ENCODE results near the gene FOXC1. TPM values are rescaled to one million over a fixed set of nuclear protein-coding genes. Genes with fewer than 3 reads are reported as not detected.

The FOXC1 gene
- total RNA-seq, 4 donors from 2014 or later: 36.0 to 53.7 (median 50.2) TPM

DNA sequence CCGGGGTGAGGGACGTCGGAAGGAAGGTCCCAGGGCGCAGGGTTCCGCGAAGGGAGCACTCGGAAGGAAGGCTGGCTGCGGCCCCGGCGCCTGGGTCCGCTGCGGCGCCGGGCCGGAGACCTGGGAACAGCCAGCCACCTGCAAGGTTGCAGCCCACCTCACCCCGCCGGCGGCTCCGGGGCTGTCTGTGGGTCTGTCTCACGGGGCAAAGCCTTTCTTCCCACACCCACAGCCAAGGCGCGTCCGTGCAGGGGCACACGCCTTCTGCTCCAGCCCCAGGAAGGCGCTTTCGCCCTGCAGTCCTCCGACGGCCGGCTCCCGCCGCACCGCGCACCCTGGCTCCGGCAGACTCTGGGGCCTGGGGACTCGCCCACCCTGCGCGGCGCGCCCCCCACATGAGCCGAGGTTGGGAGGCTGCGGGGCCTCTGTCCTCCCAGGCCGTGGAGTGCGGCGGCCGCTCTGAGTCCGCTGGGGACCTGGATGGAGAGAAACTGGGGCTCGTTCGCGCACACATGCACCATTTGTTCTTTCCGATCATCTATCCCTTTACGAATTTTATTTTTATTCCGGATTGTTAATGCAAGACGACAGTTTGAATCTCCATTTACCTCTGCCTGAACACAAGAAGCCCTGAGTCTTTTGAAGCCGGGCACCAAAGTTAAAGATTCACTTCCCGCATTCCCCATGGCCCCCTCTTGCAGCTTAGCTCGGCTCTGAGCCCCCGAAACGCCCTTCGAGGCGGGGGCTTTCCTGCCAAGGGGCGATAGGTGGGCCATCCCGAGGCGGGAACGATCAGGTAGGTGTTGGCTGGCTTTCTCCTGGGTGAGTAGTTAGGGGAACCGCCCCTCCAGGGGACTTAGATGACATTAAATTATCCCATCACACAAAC lies 4.5 kb upstream of the FOXC1 start:
- H3K4me1 ChIP-seq: peaks cover 0 to 58% (median 14%) of the 10 kb centered on the region in 4 donors
- H3K9me3 ChIP-seq: no peaks in the 10 kb centered on the region
- WGBS, 2 donors: 28 to 44% methylated on average over 36 to 59 of the region's 65 CpGs
- no peak overlapping the region for H3K27ac ChIP-seq
- TF ChIP-seq, protein P1, sequence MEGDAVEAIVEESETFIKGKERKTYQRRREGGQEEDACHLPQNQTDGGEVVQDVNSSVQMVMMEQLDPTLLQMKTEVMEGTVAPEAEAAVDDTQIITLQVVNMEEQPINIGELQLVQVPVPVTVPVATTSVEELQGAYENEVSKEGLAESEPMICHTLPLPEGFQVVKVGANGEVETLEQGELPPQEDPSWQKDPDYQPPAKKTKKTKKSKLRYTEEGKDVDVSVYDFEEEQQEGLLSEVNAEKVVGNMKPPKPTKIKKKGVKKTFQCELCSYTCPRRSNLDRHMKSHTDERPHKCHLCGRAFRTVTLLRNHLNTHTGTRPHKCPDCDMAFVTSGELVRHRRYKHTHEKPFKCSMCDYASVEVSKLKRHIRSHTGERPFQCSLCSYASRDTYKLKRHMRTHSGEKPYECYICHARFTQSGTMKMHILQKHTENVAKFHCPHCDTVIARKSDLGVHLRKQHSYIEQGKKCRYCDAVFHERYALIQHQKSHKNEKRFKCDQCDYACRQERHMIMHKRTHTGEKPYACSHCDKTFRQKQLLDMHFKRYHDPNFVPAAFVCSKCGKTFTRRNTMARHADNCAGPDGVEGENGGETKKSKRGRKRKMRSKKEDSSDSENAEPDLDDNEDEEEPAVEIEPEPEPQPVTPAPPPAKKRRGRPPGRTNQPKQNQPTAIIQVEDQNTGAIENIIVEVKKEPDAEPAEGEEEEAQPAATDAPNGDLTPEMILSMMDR (IDR thresholded peaks at IDR 0.05): no peak
- TF ChIP-seq EP300 (IDR thresholded peaks at IDR 0.05) (no peak), POLR2A (IDR thresholded peaks at IDR 0.05) (no peak)
- H3K4me3 ChIP-seq: peak overlapping the region; percentile 34 to 59 (median 42)
- H3K36me3 ChIP-seq: no peaks in the 10 kb centered on the region
- H3K27me3 ChIP-seq: peaks cover 0 to 83% of the 10 kb centered on the region in 2 donors
- no peak for DNase-seq (ENCODE audit: low spot score in 2 of 2)

DNA sequence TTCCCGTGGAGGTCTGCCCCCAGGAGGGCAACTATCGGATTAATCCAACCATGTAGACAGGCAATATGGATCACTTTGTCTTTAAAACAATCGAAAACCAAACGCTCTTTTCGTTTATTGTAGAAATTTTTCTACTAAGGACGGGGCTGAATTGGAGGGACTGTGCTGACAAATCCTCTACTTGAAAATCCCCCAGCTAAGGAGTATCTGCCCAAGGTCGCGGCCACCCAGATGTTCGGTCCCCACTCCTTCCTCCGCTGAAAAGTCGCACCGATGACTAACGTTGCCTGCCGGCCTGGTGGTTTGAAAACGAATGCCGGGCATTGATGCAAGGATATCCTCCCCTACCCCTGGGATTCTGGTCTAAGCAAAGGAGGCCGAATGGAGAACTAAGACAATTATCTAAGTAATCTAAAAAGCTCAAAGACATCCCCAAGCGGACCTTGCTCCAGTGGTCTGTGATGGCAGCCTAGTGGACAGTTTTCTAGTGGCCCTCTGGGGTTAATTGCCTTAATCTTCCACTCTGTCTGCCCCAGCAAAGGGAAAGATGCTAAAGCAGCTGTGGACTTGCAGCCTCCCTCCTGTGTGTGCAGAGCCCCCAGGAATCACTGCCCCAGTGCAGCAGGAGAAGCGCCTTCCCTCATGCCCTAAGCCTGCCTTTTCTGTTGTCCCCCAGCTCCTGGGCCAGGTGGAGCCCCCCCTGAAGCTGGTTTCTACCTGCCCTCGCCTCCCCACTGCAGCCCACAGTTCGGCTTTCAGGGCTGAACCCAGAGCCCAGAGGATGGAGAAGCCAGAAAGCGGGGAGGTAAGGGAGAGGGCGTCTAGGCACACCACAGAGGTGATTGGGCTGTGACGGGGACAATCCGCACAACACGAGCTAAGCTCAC lies 3.6 kb upstream of the FOXC1 start:
- 47 to 52% methylated on average over 26 of the region's 26 CpGs for WGBS, 2 donors
- Histone ChIP-seq H3K36me3 (no peaks in the 10 kb centered on the region), H3K4me1 (peaks cover 0 to 60% (median 14%) of the 10 kb centered on the region in 4 donors), H3K27me3 (peaks cover 0 to 84% of the 10 kb centered on the region in 2 donors), H3K9me3 (no peaks in the 10 kb centered on the region), H3K27ac (peak overlapping the region in 1 of 4 donors; percentile 95), H3K4me3 (no peak overlapping the region)
- no peak for DNase-seq (ENCODE audit: low spot score in 2 of 2)
- TF ChIP-seq POLR2A (IDR thresholded peaks at IDR 0.05): no peak
- TF ChIP-seq EP300 (IDR thresholded peaks at IDR 0.05): peak in 1 of 2 donors; percentile 9

DNA sequence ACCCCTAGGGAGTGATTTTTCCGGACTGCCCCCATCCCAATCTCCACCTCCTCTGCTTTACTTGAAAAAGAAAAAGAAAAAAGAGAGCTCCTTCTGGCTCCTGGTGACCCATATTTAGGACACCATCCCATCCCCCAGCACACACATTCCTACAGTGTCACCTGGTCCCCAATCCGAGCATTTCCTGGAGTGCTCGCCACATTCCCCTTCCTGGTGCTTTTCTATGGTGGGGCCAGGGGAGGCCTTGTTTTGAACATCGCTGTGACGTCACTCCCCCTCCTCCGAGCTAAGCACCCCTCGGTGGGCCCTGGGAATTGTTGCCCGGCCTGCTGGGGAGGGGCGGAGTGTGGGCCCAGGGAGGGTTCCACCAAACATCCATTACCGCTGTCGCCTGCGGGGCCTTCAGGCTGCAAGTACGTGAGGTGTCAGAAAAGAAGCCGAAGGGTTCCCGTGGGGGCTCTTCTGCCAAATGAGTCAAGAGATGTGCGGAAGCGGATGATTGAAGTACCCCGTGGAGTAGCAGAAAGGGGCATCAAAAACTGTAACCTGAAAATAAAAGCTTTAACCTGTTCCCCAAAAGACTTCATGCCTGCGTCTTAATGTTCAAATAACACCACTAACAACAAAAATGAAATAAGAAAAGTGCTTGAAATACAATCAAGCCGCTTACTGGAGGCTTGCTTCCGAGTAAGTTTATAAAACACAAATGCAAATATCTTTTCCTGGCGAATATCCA lies 2.8 kb upstream of the FOXC1 start:
- peaks cover 0 to 5% (median 0%) of the 10 kb centered on the region in 3 donors for H3K36me3 ChIP-seq
- H3K27me3 ChIP-seq: peaks cover 0 to 78% of the 10 kb centered on the region in 2 donors
- WGBS, 2 donors: 27 to 50% methylated on average over 22 of the region's 22 CpGs
- peak overlapping the region in 1 of 4 donors; percentile 95 for H3K27ac ChIP-seq
- H3K9me3 ChIP-seq: no peaks in the 10 kb centered on the region
- TF ChIP-seq POLR2A (IDR thresholded peaks at IDR 0.05): no peak
- TF ChIP-seq EP300 (IDR thresholded peaks at IDR 0.05): no peak
- TF ChIP-seq, protein P1 (IDR thresholded peaks at IDR 0.05): no peak
- no peak for DNase-seq (ENCODE audit: low spot score in 2 of 2)
- peak overlapping the region in 1 of 4 donors; percentile 81 for H3K4me3 ChIP-seq
- H3K4me1 ChIP-seq: peaks cover 0 to 62% (median 14%) of the 10 kb centered on the region in 4 donors

- Histone ChIP-seq H3K9me3 (no peaks in the 10 kb centered on the region), H3K4me3 (peak overlapping the region in 3 of 4 donors; percentile 11 to 81 (median 30)), H3K27me3 (peaks cover 0 to 78% of the 10 kb centered on the region in 2 donors), H3K36me3 (peaks cover 0 to 6% (median 0%) of the 10 kb centered on the region in 3 donors), H3K27ac (peak overlapping the region in 2 of 4 donors; percentile 95), H3K4me1 (peaks cover 0 to 67% (median 14%) of the 10 kb centered on the region in 4 donors)
- TF ChIP-seq EP300 (IDR thresholded peaks at IDR 0.05): peak in 1 of 2 donors; percentile 31
- no peak for TF ChIP-seq POLR2A (IDR thresholded peaks at IDR 0.05)
- no peak for DNase-seq (ENCODE audit: low spot score in 2 of 2)
- WGBS, 2 donors: 28 to 39% methylated on average over 31 to 32 of the region's 32 CpGs
These were observed 2.0 kb upstream of the FOXC1 start for GRCh38 chr6:1607516-1608221.

- Histone ChIP-seq H3K9me3 (no peaks in the 10 kb centered on the region), H3K36me3 (peaks cover 0 to 6% (median 0%) of the 10 kb centered on the region in 3 donors), H3K4me3 (peak overlapping the region; percentile 11 to 81 (median 42)), H3K27ac (peak overlapping the region in 3 of 4 donors; percentile 87 to 95 (median 95)), H3K27me3 (peaks cover 0 to 80% of the 10 kb centered on the region in 2 donors), H3K4me1 (peaks cover 0 to 67% (median 14%) of the 10 kb centered on the region in 4 donors)
- no peak for TF ChIP-seq POLR2A (IDR thresholded peaks at IDR 0.05)
- TF ChIP-seq EP300 (IDR thresholded peaks at IDR 0.05): no peak
- TF ChIP-seq, protein P1 (IDR thresholded peaks at IDR 0.05): no peak
- WGBS, 2 donors: 24 to 32% methylated on average over 43 to 47 of the region's 59 CpGs
- no peak for DNase-seq (ENCODE audit: low spot score in 2 of 2)
These were observed 1.3 kb upstream of the FOXC1 start for GRCh38 chr6:1608222-1609040.

All from tibial nerve (tissue), 4 donors.